ENCODE measurements around the gene CPEB3. TPM values are rescaled to one million over a fixed set of nuclear protein-coding genes. Genes with fewer than 3 reads are reported as not detected.

CPEB3 gene
- total RNA-seq, 1 donor from 2014 or later, result 2.7 TPM

GRCh38 chr10:92183199-92183598 is 107.7 kb downstream of the CPEB3 start:
- no peaks in the 10 kb centered on the region for H3K9me3 Mint-ChIP-seq
- no peak overlapping the region for H3K4me3 Mint-ChIP-seq
- H3K36me3 Mint-ChIP-seq (ENCODE audit: low read depth), result peaks cover 10% of the 10 kb centered on the region
- DNase-seq (ENCODE audit: low spot score), result no peak
- H3K4me1 Mint-ChIP-seq (ENCODE audit: low read depth), result no peaks in the 10 kb centered on the region
- intact Hi-C loops (cut with micrococcal nuclease), result no loop called here
- no peak overlapping the region for H3K27ac Mint-ChIP-seq
- no peaks in the 10 kb centered on the region for H3K27me3 Mint-ChIP-seq (ENCODE audit: insufficient read depth)

GRCh38 chr10:92181575-92181974 is 109.3 kb downstream of the CPEB3 start:
- no peaks in the 10 kb centered on the region for H3K9me3 Mint-ChIP-seq
- DNase-seq (ENCODE audit: low spot score), result no peak
- H3K4me3 Mint-ChIP-seq, result no peak overlapping the region
- no peaks in the 10 kb centered on the region for H3K27me3 Mint-ChIP-seq (ENCODE audit: insufficient read depth)
- intact Hi-C loops (cut with micrococcal nuclease), result no loop called here
- H3K4me1 Mint-ChIP-seq (ENCODE audit: low read depth), result no peaks in the 10 kb centered on the region
- H3K36me3 Mint-ChIP-seq (ENCODE audit: low read depth), result peaks cover 13% of the 10 kb centered on the region
- no peak overlapping the region for H3K27ac Mint-ChIP-seq

GRCh38 chr10:92180399-92180798 is 110.5 kb downstream of the CPEB3 start:
- intact Hi-C loops (cut with micrococcal nuclease), result no loop called here
- H3K9me3 Mint-ChIP-seq, result no peaks in the 10 kb centered on the region

GRCh38 chr10:92177546-92177945 is 113.3 kb downstream of the CPEB3 start:
- Mint-ChIP-seq H3K4me3 (no peak overlapping the region), H3K27ac (no peak overlapping the region), H3K4me1 (ENCODE audit: low read depth) (no peaks in the 10 kb centered on the region), H3K36me3 (ENCODE audit: low read depth) (peaks cover 13% of the 10 kb centered on the region), H3K27me3 (ENCODE audit: insufficient read depth) (no peaks in the 10 kb centered on the region), H3K9me3 (no peaks in the 10 kb centered on the region)
- intact Hi-C loops (cut with micrococcal nuclease), result no loop called here
- no peak for DNase-seq (ENCODE audit: low spot score)

More at GRCh38 chr10:92180399-92180798, 110.5 kb downstream of the CPEB3 start:
- Mint-ChIP-seq H3K27ac (no peak overlapping the region), H3K4me3 (no peak overlapping the region), H3K27me3 (ENCODE audit: insufficient read depth) (no peaks in the 10 kb centered on the region), H3K36me3 (ENCODE audit: low read depth) (peaks cover 13% of the 10 kb centered on the region), H3K4me1 (ENCODE audit: low read depth) (no peaks in the 10 kb centered on the region)
- DNase-seq (ENCODE audit: low spot score), result no peak

- no peaks in the 10 kb centered on the region for H3K9me3 Mint-ChIP-seq
- DNase-seq (ENCODE audit: low spot score), result no peak
- H3K27ac Mint-ChIP-seq, result no peak overlapping the region
- no peaks in the 10 kb centered on the region for H3K4me1 Mint-ChIP-seq (ENCODE audit: low read depth)
- no peak overlapping the region for H3K4me3 Mint-ChIP-seq
- H3K27me3 Mint-ChIP-seq (ENCODE audit: insufficient read depth), result no peaks in the 10 kb centered on the region
- intact Hi-C loops (cut with micrococcal nuclease), result no loop called here
- peaks cover 11% of the 10 kb centered on the region for H3K36me3 Mint-ChIP-seq (ENCODE audit: low read depth)
These were observed 115.7 kb downstream of the CPEB3 start for GRCh38 chr10:92175164-92175563.

- Mint-ChIP-seq H3K4me3 (no peak overlapping the region), H3K36me3 (ENCODE audit: low read depth) (peaks cover 12% of the 10 kb centered on the region), H3K9me3 (peaks cover 9% of the 10 kb centered on the region), H3K27me3 (ENCODE audit: insufficient read depth) (no peaks in the 10 kb centered on the region), H3K4me1 (ENCODE audit: low read depth) (no peaks in the 10 kb centered on the region), H3K27ac (no peak overlapping the region)
- intact Hi-C loops (cut with micrococcal nuclease), result no loop called here
- DNase-seq (ENCODE audit: low spot score), result no peak
These were observed 116.9 kb downstream of the CPEB3 start for GRCh38 chr10:92173996-92174395.

GRCh38 chr10:92164036-92164696 is 126.7 kb downstream of the CPEB3 start:
- H3K4me3 Mint-ChIP-seq, result no peak overlapping the region
- intact Hi-C loops (cut with micrococcal nuclease), result no loop called here
- H3K27ac Mint-ChIP-seq, result no peak overlapping the region
- H3K4me1 Mint-ChIP-seq (ENCODE audit: low read depth), result no peaks in the 10 kb centered on the region
- peaks cover 8% of the 10 kb centered on the region for H3K9me3 Mint-ChIP-seq
- H3K27me3 Mint-ChIP-seq (ENCODE audit: insufficient read depth), result no peaks in the 10 kb centered on the region
- H3K36me3 Mint-ChIP-seq (ENCODE audit: low read depth), result peaks cover 7% of the 10 kb centered on the region
- no peak for DNase-seq (ENCODE audit: low spot score)

- DNase-seq (ENCODE audit: low spot score), result no peak
- intact Hi-C loops (cut with micrococcal nuclease), result no loop called here
- Mint-ChIP-seq H3K27ac (no peak overlapping the region), H3K4me3 (no peak overlapping the region), H3K9me3 (peaks cover 7% of the 10 kb centered on the region), H3K4me1 (ENCODE audit: low read depth) (no peaks in the 10 kb centered on the region), H3K27me3 (ENCODE audit: insufficient read depth) (no peaks in the 10 kb centered on the region), H3K36me3 (ENCODE audit: low read depth) (peaks cover 5% of the 10 kb centered on the region)
These were observed 128.3 kb downstream of the CPEB3 start for GRCh38 chr10:92162541-92162940.

- Mint-ChIP-seq H3K4me3 (no peak overlapping the region), H3K27ac (no peak overlapping the region), H3K9me3 (no peaks in the 10 kb centered on the region), H3K36me3 (ENCODE audit: low read depth) (peaks cover 2% of the 10 kb centered on the region), H3K4me1 (ENCODE audit: low read depth) (no peaks in the 10 kb centered on the region), H3K27me3 (ENCODE audit: insufficient read depth) (peaks cover 2% of the 10 kb centered on the region)
- intact Hi-C loops (cut with micrococcal nuclease), result no loop called here
- DNase-seq (ENCODE audit: low spot score), result no peak
These were observed 133.8 kb downstream of the CPEB3 start for GRCh38 chr10:92156874-92157773.

GRCh38 chr10:92150823-92151222 is 140.1 kb downstream of the CPEB3 start:
- intact Hi-C loops (cut with micrococcal nuclease), result no loop called here
- no peaks in the 10 kb centered on the region for H3K4me1 Mint-ChIP-seq (ENCODE audit: low read depth)
- H3K27me3 Mint-ChIP-seq (ENCODE audit: insufficient read depth), result peaks cover 2% of the 10 kb centered on the region
- peaks cover 2% of the 10 kb centered on the region for H3K36me3 Mint-ChIP-seq (ENCODE audit: low read depth)
- H3K4me3 Mint-ChIP-seq, result no peak overlapping the region
- no peaks in the 10 kb centered on the region for H3K9me3 Mint-ChIP-seq
- H3K27ac Mint-ChIP-seq, result no peak overlapping the region
- no peak for DNase-seq (ENCODE audit: low spot score)

GRCh38 chr10:92149261-92149660 is 141.6 kb downstream of the CPEB3 start:
- Mint-ChIP-seq H3K27me3 (ENCODE audit: insufficient read depth) (peaks cover 2% of the 10 kb centered on the region), H3K9me3 (no peaks in the 10 kb centered on the region), H3K4me3 (no peak overlapping the region), H3K27ac (no peak overlapping the region), H3K36me3 (ENCODE audit: low read depth) (no peaks in the 10 kb centered on the region), H3K4me1 (ENCODE audit: low read depth) (no peaks in the 10 kb centered on the region)
- no peak for DNase-seq (ENCODE audit: low spot score)
- intact Hi-C loops (cut with micrococcal nuclease), result no loop called here

GRCh38 chr10:92146781-92147180 is 144.1 kb downstream of the CPEB3 start:
- Mint-ChIP-seq H3K36me3 (ENCODE audit: low read depth) (peaks cover 2% of the 10 kb centered on the region), H3K27me3 (ENCODE audit: insufficient read depth) (peaks cover 2% of the 10 kb centered on the region), H3K9me3 (no peaks in the 10 kb centered on the region), H3K4me1 (ENCODE audit: low read depth) (no peaks in the 10 kb centered on the region), H3K27ac (no peak overlapping the region), H3K4me3 (no peak overlapping the region)
- DNase-seq (ENCODE audit: low spot score), result no peak
- intact Hi-C loops (cut with micrococcal nuclease), result no loop called here

- H3K36me3 Mint-ChIP-seq (ENCODE audit: low read depth), result peaks cover 2% of the 10 kb centered on the region
- peaks cover 2% of the 10 kb centered on the region for H3K27me3 Mint-ChIP-seq (ENCODE audit: insufficient read depth)
- no peak for DNase-seq (ENCODE audit: low spot score)
- H3K27ac Mint-ChIP-seq, result no peak overlapping the region
- intact Hi-C loops (cut with micrococcal nuclease), result no loop called here
- H3K9me3 Mint-ChIP-seq, result no peaks in the 10 kb centered on the region
- H3K4me3 Mint-ChIP-seq, result no peak overlapping the region
- H3K4me1 Mint-ChIP-seq (ENCODE audit: low read depth), result no peaks in the 10 kb centered on the region
These were observed 144.8 kb downstream of the CPEB3 start for GRCh38 chr10:92146107-92146506.
